Mesangial cell (primary cell): ENCODE measurements around the gene MARK4. TPM values are rescaled to one million over a fixed set of nuclear protein-coding genes. Genes with fewer than 3 reads are reported as not detected.

Source experiments
- total RNA-seq: library from RNA; depleted of rRNA; stranded (reverse); fragments of >200 nt; gene quantifications from 2 replicates; pipeline ENCODE4 v1.2.3, GENCODE V29; 2015

Gene MARK4
- total RNA-seq = 10.8 and 41.7 TPM in 2 replicates

GRCh38 chr19:45250832-45251451, at the start of gene MARK4:
Gene MARK4 (plus strand): TSS chr19:45251271. CDS start chr19:45251589, 318 bp downstream.

GRCh38 chr19:45245334-45245787, 5.7 kb upstream of the MARK4 start, which contains the start of gene EXOC3L2:
Gene EXOC3L2 (minus strand): TSS chr19:45245407. CDS start chr19:45239045, 6,362 bp downstream.

GRCh38 chr19:45322744-45323281, 71.7 kb downstream of the MARK4 start, which contains the start of gene CKM:
Gene CKM (minus strand): TSS chr19:45322875. CDS start chr19:45319713, 3,162 bp downstream.

GRCh38 chr19:45340232-45340898, 89.3 kb downstream of the MARK4 start, which contains the start of gene KLC3:
Gene KLC3 (plus strand): TSS chr19:45340750. CDS start chr19:45345542, 4,792 bp downstream.

Other genes starting within 250 kb of the MARK4 start
- gene RELB, start 249.8 kb upstream of the MARK4 start, total RNA-seq = 20.0 and 35.9 TPM in 2 replicates
- gene CLASRP, start 212.2 kb upstream of the MARK4 start, total RNA-seq = 16.6 and 28.5 TPM in 2 replicates
- 1.5 and 1.9 TPM in 2 replicates for gene ZNF296, start 174.8 kb upstream of the MARK4 start, total RNA-seq
- gene GEMIN7, start 172.0 kb upstream of the MARK4 start, total RNA-seq = 38.0 and 53.8 TPM in 2 replicates
- gene PPP1R37, start 158.1 kb upstream of the MARK4 start, total RNA-seq = 46.3 and 64.8 TPM in 2 replicates
- gene NKPD1, start 90.3 kb upstream of the MARK4 start, total RNA-seq = under 0.01 and 0.25 TPM in 2 replicates
- 7.8 and 52.2 TPM in 2 replicates for gene TRAPPC6A, start 73.0 kb upstream of the MARK4 start, total RNA-seq
- 6.5 and 8.5 TPM in 2 replicates for gene BLOC1S3, start 72.5 kb upstream of the MARK4 start, total RNA-seq
- gene EXOC3L2, start 5.9 kb upstream of the MARK4 start, total RNA-seq = 0.13 TPM in 1 of 2 replicates, not detected in the other
- gene CKM, start 71.6 kb downstream of the MARK4 start, total RNA-seq = not detected in 2 replicates
- gene KLC3, start 89.5 kb downstream of the MARK4 start, total RNA-seq = 1.3 and 2.2 TPM in 2 replicates
- 34.6 and 46.6 TPM in 2 replicates for gene ERCC2, start 119.3 kb downstream of the MARK4 start, total RNA-seq
- gene PPP1R13L, start 153.8 kb downstream of the MARK4 start, total RNA-seq = 23.8 and 31.1 TPM in 2 replicates
- 6.0 and 24.6 TPM in 2 replicates for gene POLR1G, start 155.4 kb downstream of the MARK4 start, total RNA-seq
- gene ERCC1, start 172.6 kb downstream of the MARK4 start, total RNA-seq = 97.6 and 131 TPM in 2 replicates
- gene FOSB, start 216.7 kb downstream of the MARK4 start, total RNA-seq = 15.2 and 20.0 TPM in 2 replicates
- gene RTN2, start 245.8 kb downstream of the MARK4 start, total RNA-seq = 11.7 and 24.2 TPM in 2 replicates
- 1.0 TPM in 1 of 2 replicates, not detected in the other for gene PPM1N, start 247.2 kb downstream of the MARK4 start, total RNA-seq